ENCODE measurements around the gene LDHAL6B. TPM values are rescaled to one million over a fixed set of nuclear protein-coding genes. Genes with fewer than 3 reads are reported as not detected.

LDHAL6B gene
- total and polyA plus RNA-seq, 9 of the 15 experiments (the other 6 are each of a cell fraction or from before 2014, with no cell fraction given) = not detected

- no peak for TF ChIP-seq ZBTB5 (IDR thresholded peaks at IDR 0.05)
- TF ChIP-seq ZBTB26 (CRISPR knock-in tag; IDR thresholded peaks at IDR 0.05) = no peak
- TF ChIP-seq EZH2 (IDR thresholded peaks at IDR 0.05; ENCODE audit: borderline replicate concordance, low read depth, low read length) = no peak
Observed at GRCh38 chr15:59251001-59251845, 44.6 kb downstream of the LDHAL6B start (continued).

GRCh38 chr15:59252137-59252536 is 45.5 kb downstream of the LDHAL6B start:
- H3K9me1 ChIP-seq (ENCODE audit: control insufficient read depth, insufficient read depth, low read length) = no peaks in the 10 kb centered on the region
- intact Hi-C loops (cut with micrococcal nuclease) = no loop called here
- no peak for ATAC-seq
- no peak overlapping the region for H3K27ac ChIP-seq (ENCODE audit: extremely low read depth, low read depth, low read length)
- H3K79me2 ChIP-seq (ENCODE audit: control insufficient read depth, insufficient read depth, low read length) = no peaks in the 10 kb centered on the region
- no peak overlapping the region for H3K4me2 ChIP-seq (ENCODE audit: insufficient read depth, low read length)
- WGBS (ENCODE audit: insufficient coverage, low coverage, missing lambda C conversion rate) = 2% methylated on average over 5 of the region's 5 CpGs
- no peaks in the 10 kb centered on the region for H3K9me3 ChIP-seq (replicated peaks; ENCODE audit: control insufficient read depth, insufficient read depth, low read depth, low read length)
- no peak overlapping the region for H3K4me3 ChIP-seq
- H3K4me1 ChIP-seq (replicated peaks in 1 of 2; ENCODE audit: control insufficient read depth in 2 of 2, insufficient read depth in 2 of 2, low read length in 2 of 2) = no peaks in the 10 kb centered on the region
- H4K20me1 ChIP-seq (replicated peaks; ENCODE audit: control insufficient read depth, insufficient read depth, low read length) = no peaks in the 10 kb centered on the region
- H2AFZ ChIP-seq (ENCODE audit: low read depth, low read length) = no peak overlapping the region
- in situ Hi-C loops (cut with MboI) = no loop called here
- no peak overlapping the region for H3K9ac ChIP-seq (ENCODE audit: insufficient read depth in 1 of 2, low read depth in 2 of 2, low read length in 2 of 2)
- H3K27me3 ChIP-seq (ENCODE audit: control insufficient read depth in 2 of 2, insufficient read depth in 2 of 2, low read length in 2 of 2) = peaks cover 9 to 17% of the 10 kb centered on the region in 2 experiments; a peak in 3 of 5 replicates
- ChIA-PET POLR2A (interaction anchor here (0.6 kb wide), 1 partner anchor 13 kb away, joined by 3 read pairs; no protein-coding TSS in a partner anchor), CTCF (ENCODE audit: low intra/inter-chr PET ratio) (no interaction called here)
- BruUV-seq (replicated peaks) = no TSS peak
- no peaks in the 10 kb centered on the region for H3K36me3 ChIP-seq (ENCODE audit: control insufficient read depth, insufficient read depth, low read length)
- DNase-seq (ENCODE audit: extremely low read depth in 1 of 4, low spot score in 3 of 4) = no peak
- FAIRE-seq = no peak
- TF ChIP-seq SIRT6 (IDR thresholded peaks at IDR 0.05; ENCODE audit: low read depth, low read length) (no peak), BACH1 (tag; IDR thresholded peaks at IDR 0.05) (no peak), U2AF1 (optimal IDR thresholded peaks at IDR 0.05; ENCODE audit: low read depth, low read length) (no peak), NEUROD1 (IDR thresholded peaks at IDR 0.05; ENCODE audit: borderline replicate concordance, low read depth, low read length, partially characterized antibody) (no peak), ZBTB7A (IDR thresholded peaks at IDR 0.05; ENCODE audit: borderline replicate concordance, control insufficient read depth, low read depth, low read length) (no peak), EZH2 (IDR thresholded peaks at IDR 0.05; ENCODE audit: borderline replicate concordance, low read depth, low read length) (no peak), L3MBTL2 (IDR thresholded peaks at IDR 0.05) (no peak), CBX8 (IDR thresholded peaks at IDR 0.05; ENCODE audit: borderline replicate concordance, extremely low read depth, low read depth, low read length, poor library complexity, severe bottlenecking) (no peak), NCOA2 (IDR thresholded peaks at IDR 0.05; ENCODE audit: partially characterized antibody in 2 of 2) (no peak), CSDE1 (IDR thresholded peaks at IDR 0.05) (no peak), ZNF696 (CRISPR knock-in tag; conservative IDR thresholded peaks at IDR 0.05) (no peak), FOXO4 (CRISPR knock-in tag; IDR thresholded peaks at IDR 0.05) (no peak), NR1H2 (CRISPR knock-in tag; IDR thresholded peaks at IDR 0.05) (no peak)
